Neural cell (in vitro differentiated cells): ENCODE data around the gene DLG2.

Source experiments
- CTCF ChIP-seq: fragments of 450-650 bp; IDR thresholded peaks from 2 replicates; pipeline ENCODE4 v1.5.1; 2014; ENCODE audit warnings: antibody characterized with exemption, mild to moderate bottlenecking, moderate library complexity; ENCODE audit not compliant: poor library complexity, severe bottlenecking
- EP300 ChIP-seq: fragments of 450-650 bp; conservative IDR thresholded peaks from 2 replicates; pipeline ENCODE4 v1.6.1; 2014; ENCODE audit warnings: antibody characterized with exemption, mild to moderate bottlenecking, moderate library complexity; ENCODE audit not compliant: poor library complexity, severe bottlenecking
- EZH2 ChIP-seq: fragments of 200-600, 300-800 bp; shearing (Covaris generic), sonication (generic); IDR thresholded peaks from 2 replicates; pipeline ENCODE4 v1.6.1; 2014; ENCODE audit warnings: antibody characterized with exemption, low read length, borderline replicate concordance, mild to moderate bottlenecking; ENCODE audit not compliant: insufficient read depth, poor library complexity, severe bottlenecking
- MXI1 ChIP-seq: fragments of 450-650 bp; conservative IDR thresholded peaks from 2 replicates; pipeline ENCODE4 v1.6.1; 2014; ENCODE audit warnings: antibody characterized with exemption, mild to moderate bottlenecking; ENCODE audit not compliant: poor library complexity, severe bottlenecking
- RAD21 ChIP-seq: fragments of 450-650 bp; conservative IDR thresholded peaks from 2 replicates; pipeline ENCODE4 v1.6.1; 2014; ENCODE audit warnings: antibody characterized with exemption, mild to moderate bottlenecking, moderate library complexity
- REST ChIP-seq: IDR thresholded peaks from 2 replicates; pipeline ENCODE4 v1.6.1; 2012; ENCODE audit warnings: borderline replicate concordance
- TAF1 ChIP-seq: IDR thresholded peaks from 2 replicates; pipeline ENCODE4 v1.6.1; 2012; ENCODE audit warnings: low read depth

- no peak for TF ChIP-seq CTCF
- no peak for TF ChIP-seq REST
- TF ChIP-seq RAD21, result no peak
- TF ChIP-seq EP300, result no peak
- no peak for TF ChIP-seq TAF1
- no peak for TF ChIP-seq EZH2
- no peak for TF ChIP-seq MXI1
Observed at GRCh38 chr11:84882056-84882455, 745.1 kb downstream of the DLG2 start.
